H1 (cell line): ENCODE results near the gene IDI2. TPM values are rescaled to one million over a fixed set of nuclear protein-coding genes. Genes with fewer than 3 reads are reported as not detected.
"Not testable (repeated sequence)": the region's sequence is repeated elsewhere in the genome, so short reads cannot be mapped to it uniquely, and the experiment has no call there.

Source experiments
- CTCF ChIA-PET: fragments of 300-600 bp; sonication (Branson Sonifier 250); formaldehyde crosslinking; loops from one replicate; lab custom pipeline; 2021; ENCODE audit not compliant: partially characterized antibody; lab: Charles Lee
- POLR2A ChIA-PET: fragments of 300-600 bp; sonication (Branson Sonifier 250); formaldehyde crosslinking; loops from one replicate; lab custom pipeline; 2021; ENCODE audit warnings: inconsistent platforms; ENCODE audit not compliant: partially characterized antibody; lab: Charles Lee
- DNase-seq, 2 experiments: peaks; one replicate each; pipeline versions ENCODE4 v3.0.0 to v3.0.0-alpha.2; 2010 to 2022; ENCODE audit warnings: low spot score in 2 of 2, low read depth in 1 of 2, mixed read lengths in 1 of 2
- FAIRE-seq: peaks from 2 replicates; lab custom pipeline; 2011; peaks lifted over from hg19 to GRCh38; lab: Jason Lieb, UNC
- H2AFZ ChIP-seq: 2 replicates; pipeline ENCODE4 v1.8.1; 2012; ENCODE audit warnings: low read length, inconsistent platforms
- H2AK5ac ChIP-seq: 2 replicates; pipeline ENCODE4 v1.6.1; 2013; ENCODE audit warnings: low read depth, low read length
- H2BK120ac ChIP-seq: replicated peaks from 2 replicates; pipeline ENCODE3; 2013; ENCODE audit warnings: low read depth, low read length, inconsistent platforms
- H2BK12ac ChIP-seq: 2 replicates; pipeline ENCODE4 v1.6.1; 2013; ENCODE audit warnings: low read depth, low read length
- H2BK15ac ChIP-seq: 2 replicates; pipeline ENCODE4 v1.6.1; 2013; ENCODE audit warnings: low read length
- H2BK20ac ChIP-seq: 2 replicates; pipeline ENCODE4 v1.6.1; 2013; ENCODE audit warnings: low read length
- H2BK5ac ChIP-seq: 2 replicates; pipeline ENCODE4 v1.6.1; 2013; ENCODE audit warnings: low read depth, low read length
- H3K14ac ChIP-seq: 2 replicates; pipeline ENCODE4 v1.6.1; 2013; ENCODE audit warnings: inconsistent platforms; ENCODE audit not compliant: insufficient read length
- H3K18ac ChIP-seq: 2 replicates; pipeline ENCODE4 v1.6.1; 2013; ENCODE audit warnings: low read length; ENCODE audit errors: extremely low read depth
- H3K23ac ChIP-seq: 2 replicates; pipeline ENCODE4 v1.6.1; 2013; ENCODE audit warnings: inconsistent platforms; ENCODE audit not compliant: insufficient read length
- H3K23me2 ChIP-seq: 2 replicates; pipeline ENCODE4 v1.6.1; 2013; ENCODE audit warnings: low read depth, low read length
- H3K27ac ChIP-seq: 2 replicates; pipeline ENCODE4 v1.6.1; 2011; ENCODE audit warnings: low read depth, low read length, inconsistent platforms
- H3K27me3 ChIP-seq, 4 experiments: replicated peaks in 1 of 4; 1 replicate in 1 of 4; 2 replicates in 3 of 4; pipeline versions ENCODE4 v1.6.1 to v1.8.1; 2011 to 2013; ENCODE audit warnings: low read length in 3 of 4, mild to moderate bottlenecking in 3 of 4, inconsistent platforms in 2 of 4, mixed read lengths in 2 of 4, moderate library complexity in 1 of 4; ENCODE audit not compliant: control insufficient read depth in 3 of 4, insufficient read depth in 3 of 4; ENCODE audit errors: extremely low read depth in 1 of 4
- H3K36me3 ChIP-seq, 4 experiments: 2 replicates each; pipeline versions ENCODE4 v1.6.1 to v1.8.1; 2011 to 2013; ENCODE audit warnings: mild to moderate bottlenecking in 4 of 4, low read length in 3 of 4, moderate library complexity in 2 of 4, control low read depth in 1 of 4, inconsistent platforms in 1 of 4; ENCODE audit not compliant: insufficient read depth in 4 of 4, control insufficient read depth in 2 of 4
- H3K4ac ChIP-seq: replicated peaks from 2 replicates; pipeline ENCODE3; 2013; ENCODE audit warnings: low read length, low read depth, mixed read lengths, inconsistent platforms; ENCODE audit not compliant: insufficient read length
- H3K4me1 ChIP-seq, 4 experiments: replicated peaks in 1 of 4; 1 replicate in 1 of 4; 2 replicates in 3 of 4; pipeline versions ENCODE4 v1.6.1 to v1.8.1; 2011 to 2013; ENCODE audit warnings: low read length in 3 of 4, inconsistent platforms in 2 of 4, mixed read lengths in 1 of 4; ENCODE audit not compliant: insufficient read depth in 4 of 4, control insufficient read depth in 3 of 4
- H3K4me2 ChIP-seq, 2 experiments: 2 replicates each; pipeline versions ENCODE4 v1.6.1 to v1.8.1; 2011 to 2013; ENCODE audit warnings: low read depth in 2 of 2, low read length in 2 of 2, control low read depth in 1 of 2, inconsistent platforms in 1 of 2, mild to moderate bottlenecking in 1 of 2; ENCODE audit not compliant: insufficient read depth in 1 of 2
- H3K4me3 ChIP-seq, 4 experiments: fragments of 200-600, 300-600 bp in 1 of 4; sonication (generic), shearing (Covaris generic), sonication (Bioruptor Twin) in 1 of 4; 2 replicates each; pipeline versions ENCODE4 v1.5.1 to v1.8.1; 2011 to 2016; ENCODE audit warnings: low read length in 4 of 4, low read depth in 3 of 4, control low read depth in 2 of 4, inconsistent platforms in 2 of 4, mild to moderate bottlenecking in 2 of 4, mixed read lengths in 1 of 4, moderate library complexity in 1 of 4; ENCODE audit not compliant: insufficient read depth in 2 of 4; ENCODE audit errors: extremely low read depth in 1 of 4
- H3K56ac ChIP-seq: replicated peaks from 2 replicates; pipeline ENCODE3; 2013; ENCODE audit warnings: low read depth, mild to moderate bottlenecking, mixed read lengths, low read length, inconsistent platforms; ENCODE audit not compliant: insufficient read length
- H3K79me1 ChIP-seq: 2 replicates; pipeline ENCODE4 v1.6.1; 2013; ENCODE audit warnings: low read depth, low read length, control low read depth
- H3K79me2 ChIP-seq, 2 experiments: 2 replicates each; pipeline versions ENCODE4 v1.6.1 to v1.8.1; 2012 to 2013; ENCODE audit warnings: low read length in 2 of 2, mild to moderate bottlenecking in 2 of 2, inconsistent platforms in 1 of 2; ENCODE audit not compliant: insufficient read depth in 2 of 2, control insufficient read depth in 1 of 2
- H3K9ac ChIP-seq, 4 experiments: replicated peaks in 1 of 4; 1 replicate in 1 of 4; 2 replicates in 3 of 4; pipeline versions ENCODE4 v1.6.1 to v1.8.1; 2011 to 2013; ENCODE audit warnings: low read depth in 3 of 4, low read length in 3 of 4, control low read depth in 2 of 4, mild to moderate bottlenecking in 2 of 4, moderate library complexity in 2 of 4, inconsistent platforms in 1 of 4; ENCODE audit errors: extremely low read depth in 1 of 4
- H3K9me3 ChIP-seq, 2 experiments: 2 replicates each; pipeline versions ENCODE4 v1.6.1 to v1.8.1; 2012 to 2013; ENCODE audit warnings: mild to moderate bottlenecking in 2 of 2, moderate library complexity in 2 of 2, control low read depth in 1 of 2, inconsistent platforms in 1 of 2, low read depth in 1 of 2, low read length in 1 of 2, mixed read lengths in 1 of 2; ENCODE audit not compliant: insufficient read depth in 2 of 2
- H4K20me1 ChIP-seq, 2 experiments: replicated peaks in 1 of 2; 2 replicates each; pipeline versions ENCODE3 to v1.8.1; 2011 to 2013; ENCODE audit warnings: inconsistent platforms in 2 of 2, low read length in 2 of 2, mild to moderate bottlenecking in 1 of 2; ENCODE audit not compliant: insufficient read depth in 2 of 2, control insufficient read depth in 1 of 2
- H4K5ac ChIP-seq: 2 replicates; pipeline ENCODE4 v1.6.1; 2013; ENCODE audit warnings: low read length, low read depth, mixed read lengths, inconsistent platforms; ENCODE audit not compliant: insufficient read length
- H4K8ac ChIP-seq: 2 replicates; pipeline ENCODE4 v1.8.0; 2013; ENCODE audit warnings: mild to moderate bottlenecking, moderate library complexity, low read length, inconsistent platforms; ENCODE audit not compliant: insufficient read depth; ENCODE audit errors: extremely low read depth
- H4K91ac ChIP-seq: replicated peaks from 2 replicates; pipeline ENCODE3; 2013; ENCODE audit warnings: low read length, mixed read lengths, inconsistent platforms; ENCODE audit not compliant: insufficient read length
- WGBS, 2 experiments: shearing (Covaris generic) in 1 of 2; methylation state at CpG; one replicate each; pipeline versions ENCODE4 v1.1.6 to v1.1.7; 2013 to 2015; ENCODE audit warnings: low lambda C conversion rate in 2 of 2, mixed read lengths in 2 of 2, inconsistent platforms in 1 of 2, low coverage in 1 of 2, missing lambda C conversion rate in 1 of 2; ENCODE audit not compliant: insufficient replicate concordance in 2 of 2, insufficient coverage in 1 of 2, insufficient read length in 1 of 2; ENCODE audit errors: extremely low coverage in 1 of 2, missing lambda C conversion rate in 1 of 2; 5-methylcytosine and 5-hydroxymethylcytosine counted together
- polyA plus RNA-seq, 7 experiments: library from polyadenylated mRNA; depleted of rRNA in 3 of 7; stranded (reverse) in 5 of 7; unstranded in 2 of 7; fragments of >200 nt in 5 of 7; fragments of 200-250 nt in 2 of 7; gene quantifications; 1 replicate in 5 of 7; 2 replicates in 1 of 7; 4 replicates in 1 of 7; pipeline versions ENCODE4 v1.2.1 to v1.2.3, GENCODE V29; 2011 to 2013; ENCODE audit warnings: missing spikeins in 2 of 7, mixed read lengths in 2 of 7
- total RNA-seq: library from RNA; stranded (reverse); fragmentation: NEBNext Ultra II Directional; extraction: Animal tissue kit (Norgen Biotek cat#: 25700); gene quantifications from 2 replicates; pipeline ENCODE4 v1.2.1, GENCODE V29; 2021

The IDI2 gene
- total and polyA plus RNA-seq, 2 of the 8 experiments (the other 6 are each of a cell fraction or from before 2014, with no cell fraction given), result not detected

DNA sequence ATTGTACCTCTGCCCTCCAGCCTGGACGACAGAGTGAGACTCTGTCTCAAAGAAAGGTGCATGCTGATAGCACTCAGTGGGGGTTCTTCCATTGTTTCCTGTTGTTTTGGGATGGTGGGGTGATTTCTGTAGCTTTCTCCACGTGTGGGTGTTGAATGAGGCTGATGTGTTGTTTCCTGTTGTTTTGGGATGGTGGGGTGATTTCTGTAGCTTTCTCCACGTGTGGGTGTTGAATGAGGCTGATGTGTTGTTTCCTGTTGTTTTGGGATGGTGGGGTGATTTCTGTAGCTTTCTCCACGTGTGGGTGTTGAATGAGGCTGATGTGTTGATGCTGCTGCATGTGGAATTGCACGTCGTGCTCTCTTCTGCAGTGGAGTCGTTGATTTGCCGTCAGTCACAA, 15.7 kb downstream of the IDI2 start:
- H4K5ac ChIP-seq, H2AK5ac ChIP-seq, H2BK12ac ChIP-seq, H3K23ac ChIP-seq, H2BK5ac ChIP-seq, CTCF ChIA-PET, H3K23me2 ChIP-seq, H3K9ac ChIP-seq, H3K79me1 ChIP-seq, H3K4me1 ChIP-seq, H2AFZ ChIP-seq, DNase-seq, H3K18ac ChIP-seq, H3K4me2 ChIP-seq, H3K9me3 ChIP-seq, H3K27me3 ChIP-seq, H3K4ac ChIP-seq, H3K27ac ChIP-seq, FAIRE-seq, H3K14ac ChIP-seq, H3K79me2 ChIP-seq, H3K4me3 ChIP-seq, H4K91ac ChIP-seq, H3K56ac ChIP-seq, H2BK15ac ChIP-seq, H4K8ac ChIP-seq, H2BK20ac ChIP-seq, H2BK120ac ChIP-seq: not testable (repeated sequence)
- POLR2A ChIA-PET, result interaction anchor here (1.0 to 1.6 kb wide), 2 partner anchors 28 to 39 kb away, joined by 3 to 6 read pairs; partner anchors contain the start of gene IDI1
- peaks cover 0 to 12% of the 10 kb centered on the region in 2 experiments for H4K20me1 ChIP-seq
- peaks cover 60 to 94% (median 82%) of the 10 kb centered on the region in 4 experiments for H3K36me3 ChIP-seq
- 79% methylated on average over 7 of the region's 8 CpGs; no CpG with 5 or more reads in 1 of the 2 experiments for WGBS, 2 experiments
